ENCODE measurements around the gene TPCN1.

GRCh38 chr12:113314121-113314529 lies 92.9 kb downstream of the TPCN1 start:
- TF ChIP-seq CTCF (IDR thresholded peaks at IDR 0.05) (no peak), POLR2A (IDR thresholded peaks at IDR 0.05) (no peak)
